ENCODE measurements around the gene CHCHD6. TPM values are rescaled to one million over a fixed set of nuclear protein-coding genes. Genes with fewer than 3 reads are reported as not detected.

CHCHD6 gene
- total RNA-seq, 1 donor from 2014 or later = 30.2 TPM

DNA sequence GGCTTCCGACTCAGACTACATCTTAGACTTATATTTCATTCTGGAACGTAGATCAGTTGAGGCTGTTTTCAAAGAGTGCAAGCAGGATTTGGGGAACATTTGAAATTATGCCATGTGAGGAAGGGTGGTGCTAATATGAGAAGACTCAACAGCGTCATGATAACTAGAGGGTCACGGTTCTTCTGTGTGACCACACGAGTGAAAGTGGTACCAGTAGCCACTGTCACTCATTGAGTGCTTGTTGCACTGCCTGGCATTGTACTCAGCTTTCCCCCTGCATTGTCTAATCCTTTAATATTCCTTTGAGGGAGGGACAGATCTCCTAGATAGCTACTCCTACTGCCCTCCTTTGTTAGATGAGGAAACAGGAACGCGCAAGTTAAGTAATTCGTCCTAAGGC, 197.6 kb downstream of the CHCHD6 start:
- Mint-ChIP-seq H3K9me3 (ENCODE audit: low read depth) (no peaks in the 10 kb centered on the region), H3K4me3 (ENCODE audit: low read depth) (no peak overlapping the region), H3K4me1 (ENCODE audit: low read depth) (peaks cover 3% of the 10 kb centered on the region), H3K27ac (no peak overlapping the region), H3K27me3 (no peaks in the 10 kb centered on the region), H3K36me3 (ENCODE audit: insufficient read depth) (peaks cover 7% of the 10 kb centered on the region)
- TF ChIP-seq, protein P1, sequence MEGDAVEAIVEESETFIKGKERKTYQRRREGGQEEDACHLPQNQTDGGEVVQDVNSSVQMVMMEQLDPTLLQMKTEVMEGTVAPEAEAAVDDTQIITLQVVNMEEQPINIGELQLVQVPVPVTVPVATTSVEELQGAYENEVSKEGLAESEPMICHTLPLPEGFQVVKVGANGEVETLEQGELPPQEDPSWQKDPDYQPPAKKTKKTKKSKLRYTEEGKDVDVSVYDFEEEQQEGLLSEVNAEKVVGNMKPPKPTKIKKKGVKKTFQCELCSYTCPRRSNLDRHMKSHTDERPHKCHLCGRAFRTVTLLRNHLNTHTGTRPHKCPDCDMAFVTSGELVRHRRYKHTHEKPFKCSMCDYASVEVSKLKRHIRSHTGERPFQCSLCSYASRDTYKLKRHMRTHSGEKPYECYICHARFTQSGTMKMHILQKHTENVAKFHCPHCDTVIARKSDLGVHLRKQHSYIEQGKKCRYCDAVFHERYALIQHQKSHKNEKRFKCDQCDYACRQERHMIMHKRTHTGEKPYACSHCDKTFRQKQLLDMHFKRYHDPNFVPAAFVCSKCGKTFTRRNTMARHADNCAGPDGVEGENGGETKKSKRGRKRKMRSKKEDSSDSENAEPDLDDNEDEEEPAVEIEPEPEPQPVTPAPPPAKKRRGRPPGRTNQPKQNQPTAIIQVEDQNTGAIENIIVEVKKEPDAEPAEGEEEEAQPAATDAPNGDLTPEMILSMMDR (IDR thresholded peaks at IDR 0.05; ENCODE audit: unreplicated experiment) = no peak
- DNase-seq (ENCODE audit: low spot score, unreplicated experiment) = no peak

DNA sequence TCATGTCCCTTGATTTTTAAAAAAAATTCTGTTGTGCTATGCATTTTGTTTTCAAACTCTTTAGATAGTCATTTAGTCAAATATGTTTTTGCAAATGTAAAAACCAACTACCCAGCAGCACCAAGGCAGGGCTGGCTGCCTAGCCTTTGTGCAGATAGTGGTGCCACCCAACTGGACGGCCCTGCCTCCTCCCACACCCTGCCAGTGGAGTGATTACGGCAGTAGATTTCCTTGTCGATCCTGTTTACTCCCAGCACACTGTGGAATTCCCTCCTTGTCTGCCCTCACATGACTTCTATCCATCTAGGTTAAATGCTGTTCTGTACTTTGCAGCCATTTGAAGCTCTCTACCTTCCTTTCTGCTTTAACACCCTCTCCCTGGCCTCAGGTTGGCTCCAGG, 199.5 kb downstream of the CHCHD6 start:
- no peak overlapping the region for H3K4me3 Mint-ChIP-seq (ENCODE audit: low read depth)
- no peak overlapping the region for H3K27ac Mint-ChIP-seq
- H3K9me3 Mint-ChIP-seq (ENCODE audit: low read depth) = no peaks in the 10 kb centered on the region
- peaks cover 7% of the 10 kb centered on the region for H3K36me3 Mint-ChIP-seq (ENCODE audit: insufficient read depth)
- no peaks in the 10 kb centered on the region for H3K27me3 Mint-ChIP-seq
- TF ChIP-seq, protein P1 (IDR thresholded peaks at IDR 0.05; ENCODE audit: unreplicated experiment) = no peak
- peaks cover 3% of the 10 kb centered on the region for H3K4me1 Mint-ChIP-seq (ENCODE audit: low read depth)
- no peak for DNase-seq (ENCODE audit: low spot score, unreplicated experiment)

DNA sequence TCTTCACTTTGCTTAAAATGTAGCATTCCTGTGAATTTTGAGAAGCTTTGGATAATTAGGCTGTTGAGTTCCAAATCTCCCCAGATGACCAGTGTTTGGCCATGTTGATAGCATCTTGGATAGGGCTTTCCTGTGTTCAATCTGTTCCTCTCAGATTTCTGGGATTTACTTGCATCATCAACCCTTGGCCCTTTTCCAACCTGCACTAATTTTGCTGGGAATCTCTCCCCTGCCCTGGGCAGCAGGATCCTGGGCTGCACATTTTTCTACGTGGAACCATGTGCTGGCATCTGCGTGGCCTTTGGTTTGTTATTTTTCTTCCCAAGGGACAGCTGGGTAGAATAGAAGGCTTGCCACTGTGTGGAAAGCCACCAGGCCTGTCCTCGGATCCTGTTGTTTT, 203.5 kb downstream of the CHCHD6 start:
- H3K9me3 Mint-ChIP-seq (ENCODE audit: low read depth) = no peaks in the 10 kb centered on the region
- no peak overlapping the region for H3K27ac Mint-ChIP-seq
- DNase-seq (ENCODE audit: low spot score, unreplicated experiment) = no peak
- H3K36me3 Mint-ChIP-seq (ENCODE audit: insufficient read depth) = peaks cover 2% of the 10 kb centered on the region
- no peak overlapping the region for H3K4me3 Mint-ChIP-seq (ENCODE audit: low read depth)
- peaks cover 18% of the 10 kb centered on the region for H3K4me1 Mint-ChIP-seq (ENCODE audit: low read depth)
- TF ChIP-seq, protein P1 (IDR thresholded peaks at IDR 0.05; ENCODE audit: unreplicated experiment) = no peak
- no peaks in the 10 kb centered on the region for H3K27me3 Mint-ChIP-seq

DNA sequence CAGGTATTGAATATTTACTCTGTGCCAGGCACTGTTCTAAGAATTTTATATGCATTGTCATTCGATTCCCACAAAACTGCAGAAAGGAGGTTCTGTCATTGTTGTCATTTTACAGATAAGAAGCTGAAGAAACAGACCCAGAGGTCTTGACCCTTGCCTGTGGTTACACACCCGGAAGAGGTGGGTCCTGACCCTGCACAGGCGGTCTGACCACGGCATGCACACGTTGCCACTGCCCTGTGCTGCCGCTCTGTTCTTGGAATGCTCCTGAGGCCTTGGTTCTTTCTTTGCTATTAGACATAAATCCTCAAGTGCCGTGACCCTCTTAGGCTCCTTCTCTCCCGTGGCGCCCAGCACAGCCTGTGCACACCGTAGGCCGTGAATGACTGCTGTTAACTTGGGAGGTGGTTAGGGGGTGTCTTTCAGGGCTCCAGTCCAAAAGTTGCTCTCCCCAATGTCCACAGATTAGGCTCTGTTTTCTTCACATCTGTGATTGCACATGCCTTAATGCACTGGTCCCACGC, 204.8 kb downstream of the CHCHD6 start:
- Mint-ChIP-seq H3K4me1 (ENCODE audit: low read depth) (peaks cover 18% of the 10 kb centered on the region), H3K36me3 (ENCODE audit: insufficient read depth) (peaks cover 2% of the 10 kb centered on the region), H3K27ac (peak overlapping the region; percentile 76), H3K27me3 (no peaks in the 10 kb centered on the region), H3K9me3 (ENCODE audit: low read depth) (no peaks in the 10 kb centered on the region), H3K4me3 (ENCODE audit: low read depth) (no peak overlapping the region)
- no peak for DNase-seq (ENCODE audit: low spot score, unreplicated experiment)
- TF ChIP-seq, protein P1 (IDR thresholded peaks at IDR 0.05; ENCODE audit: unreplicated experiment) = no peak

DNA sequence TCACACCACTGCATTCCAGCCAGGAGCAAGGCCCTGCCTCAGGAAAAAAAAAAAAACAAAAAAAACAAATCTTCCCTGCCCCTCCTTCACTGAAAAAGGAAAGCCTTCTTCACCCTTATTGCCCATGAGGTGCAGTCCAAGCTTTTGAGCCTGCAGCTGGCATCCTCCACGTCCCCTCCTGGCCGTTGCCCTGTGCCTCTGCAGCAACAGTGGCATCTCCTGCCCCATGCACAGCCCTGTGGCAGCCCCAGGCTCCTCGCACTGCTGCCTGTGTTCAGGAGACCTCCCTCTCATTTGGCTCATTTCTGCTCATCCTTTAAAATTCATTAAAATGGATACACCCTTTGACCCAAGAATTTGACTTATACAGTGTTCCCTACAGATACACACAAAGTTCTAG, 206.2 kb downstream of the CHCHD6 start:
- Mint-ChIP-seq H3K9me3 (ENCODE audit: low read depth) (no peaks in the 10 kb centered on the region), H3K4me3 (ENCODE audit: low read depth) (no peak overlapping the region), H3K27ac (no peak overlapping the region), H3K36me3 (ENCODE audit: insufficient read depth) (peaks cover 2% of the 10 kb centered on the region), H3K4me1 (ENCODE audit: low read depth) (peaks cover 18% of the 10 kb centered on the region), H3K27me3 (no peaks in the 10 kb centered on the region)
- TF ChIP-seq, protein P1 (IDR thresholded peaks at IDR 0.05; ENCODE audit: unreplicated experiment) = no peak
- no peak for DNase-seq (ENCODE audit: low spot score, unreplicated experiment)
